Measurements from ENCODE around the gene MRPS23.

Gene MRPS23

DNA sequence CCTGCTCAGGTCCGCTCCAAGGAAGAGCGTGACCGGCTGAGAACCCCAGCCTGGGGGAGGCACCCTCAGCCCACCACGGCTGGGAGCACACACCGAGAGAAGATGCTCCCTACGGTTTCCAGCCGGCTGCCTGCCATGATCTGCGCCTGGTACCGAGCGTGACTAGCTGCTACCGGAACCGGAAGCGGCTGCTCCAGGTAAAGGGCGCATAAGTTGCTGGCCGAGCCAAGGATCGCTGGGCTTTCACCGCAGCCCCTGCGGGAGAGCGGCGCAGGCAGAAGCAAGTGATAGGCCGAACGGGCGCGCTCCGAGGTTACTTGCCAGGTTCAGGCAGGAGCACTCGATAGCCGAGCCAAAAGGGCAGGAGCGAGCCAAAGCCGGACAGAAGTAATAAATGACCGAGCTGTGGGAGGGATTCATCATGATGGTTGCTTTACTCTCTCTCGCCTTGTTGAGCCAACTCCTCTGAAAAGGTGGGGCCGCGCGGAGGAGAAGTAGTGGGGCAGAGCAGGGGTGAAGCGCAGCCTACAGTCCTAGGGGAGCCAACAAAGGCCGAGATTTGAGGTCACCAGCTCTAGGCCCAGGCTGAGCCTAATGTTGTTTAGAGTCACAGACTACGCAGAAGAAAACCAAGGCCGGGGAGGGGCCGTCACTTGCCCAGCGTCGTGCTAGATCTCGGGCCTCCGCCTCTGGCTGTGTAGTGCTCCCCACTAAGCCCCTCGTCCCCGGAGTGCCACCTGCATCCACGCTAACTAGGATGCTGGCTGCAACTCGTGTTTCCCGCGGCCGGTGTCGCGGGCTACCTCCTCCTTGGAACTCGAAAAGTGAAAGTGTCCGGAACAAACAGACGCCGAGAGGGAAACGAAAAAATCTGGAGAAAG, at the start of gene MRPS23:
MRPS23 (minus strand) TSS at position 171 of the 881 bp plus-strand sequence; CDS start at position 137, 34 bp downstream.
- DNase-seq (ENCODE audit: low spot score) = peak; percentile 99

DNA sequence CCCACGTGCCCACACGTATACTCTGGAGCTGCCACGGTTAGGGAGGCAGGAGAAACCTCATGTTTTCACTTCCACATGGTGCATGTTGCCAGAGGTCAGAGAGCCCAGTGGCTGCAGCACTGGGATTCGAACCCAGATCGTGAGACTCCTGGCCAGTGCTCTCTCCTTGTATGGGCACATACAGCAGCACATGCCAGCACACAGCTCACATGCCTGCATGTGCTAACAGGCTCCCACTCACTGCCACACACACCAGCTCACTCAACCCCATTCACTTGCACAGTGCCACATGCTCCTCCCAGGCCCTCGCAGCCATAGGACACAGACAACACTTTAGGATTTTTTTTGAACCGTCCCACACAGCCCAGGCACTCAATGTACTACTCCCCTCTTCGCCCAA, 49.5 kb upstream of the MRPS23 start:
- no peak for DNase-seq (ENCODE audit: low spot score)

DNA sequence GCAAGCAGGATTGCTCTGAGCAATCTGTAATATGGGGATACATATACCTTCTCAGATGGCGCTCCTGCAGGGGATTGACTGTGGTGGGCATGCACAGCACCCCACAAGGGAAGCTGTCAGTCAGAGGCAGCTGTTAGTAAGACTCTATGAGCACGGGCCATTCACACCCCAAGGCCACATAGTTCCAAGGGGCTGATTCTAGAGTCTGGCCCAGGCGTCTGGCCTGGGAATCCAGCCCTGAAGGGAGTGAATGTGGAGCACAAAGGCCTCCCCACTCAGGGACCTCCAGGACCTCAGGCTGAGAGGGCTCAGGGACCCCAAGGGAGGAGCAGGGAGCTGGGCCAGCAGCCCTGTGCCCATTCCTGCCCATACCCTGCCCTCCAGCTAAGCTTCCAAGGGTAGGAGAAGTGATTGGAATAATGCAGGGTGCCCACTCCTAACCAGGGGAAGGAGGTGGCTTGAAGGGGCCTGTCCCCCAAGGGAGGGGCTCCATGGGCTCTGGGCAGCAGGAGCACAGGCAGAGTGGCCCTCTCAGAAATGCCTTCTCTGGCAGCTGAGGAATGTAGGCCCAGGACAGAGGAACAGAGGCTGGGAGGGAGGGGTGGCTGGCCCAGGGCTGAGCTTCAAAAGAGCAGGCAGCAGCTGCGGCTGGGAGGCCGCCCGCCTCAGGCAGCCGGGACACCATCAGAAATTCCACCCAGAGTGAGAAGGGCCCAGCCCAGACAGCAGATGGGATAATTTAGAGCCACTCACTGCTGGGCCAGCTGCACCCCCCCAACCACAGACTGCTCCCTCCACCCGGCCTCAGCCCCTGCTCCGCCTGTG, 48.9 kb upstream of the MRPS23 start:
- peak; percentile 59 for DNase-seq (ENCODE audit: low spot score)

DNA sequence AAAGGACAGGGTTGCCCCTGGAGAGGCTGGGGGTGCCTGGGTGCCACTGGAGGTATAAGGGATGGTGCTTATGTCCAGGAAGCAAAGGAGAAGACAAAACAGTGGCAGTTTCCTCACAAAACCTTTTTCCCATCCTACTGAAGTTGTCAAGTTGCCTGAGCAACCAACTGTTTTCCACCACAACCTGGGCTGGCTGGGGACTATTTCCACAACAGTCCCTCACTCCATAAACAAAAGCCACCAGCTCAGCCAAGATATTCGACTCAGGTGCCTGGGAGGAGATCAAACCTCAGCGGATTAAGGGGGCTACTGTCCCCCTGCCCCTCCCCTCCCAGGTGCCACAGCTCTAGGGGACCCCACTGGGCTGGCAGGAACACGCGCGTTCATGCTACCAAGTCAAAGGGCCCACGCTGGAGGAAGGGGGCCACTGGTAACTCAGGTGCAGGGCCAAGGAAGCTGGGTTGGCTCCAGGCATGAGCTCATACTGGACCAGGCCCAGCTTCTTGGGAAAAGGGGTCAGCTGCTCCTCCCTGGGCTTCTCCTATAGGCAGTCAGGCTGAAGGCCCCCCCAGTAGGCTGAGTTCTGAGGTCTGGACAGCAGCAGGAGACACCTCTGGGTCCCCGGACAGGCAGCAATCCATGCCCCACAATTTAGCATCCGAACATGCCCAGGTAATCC, 45.7 kb upstream of the MRPS23 start:
- DNase-seq (ENCODE audit: low spot score) = peak; percentile 30

DNA sequence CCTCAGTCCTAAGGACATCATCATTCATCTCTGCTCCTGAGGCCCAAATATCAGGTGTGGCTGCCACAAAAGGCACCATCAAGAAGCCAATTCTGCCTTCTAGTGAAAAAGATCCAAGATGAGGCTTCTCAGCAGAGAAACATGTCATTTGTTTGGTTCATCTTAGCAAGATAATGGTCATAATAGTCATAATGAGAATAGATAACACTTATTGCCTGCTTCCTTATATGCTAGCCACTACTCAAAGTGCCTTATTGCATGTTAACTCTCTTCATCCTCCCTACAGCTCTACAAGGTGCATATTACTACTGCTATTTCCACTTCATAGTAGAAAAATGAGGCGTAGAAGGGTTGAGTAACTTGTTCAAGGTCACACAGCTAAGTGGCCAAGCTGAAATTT, 45.0 kb upstream of the MRPS23 start:
- DNase-seq (ENCODE audit: low spot score) = no peak

DNA sequence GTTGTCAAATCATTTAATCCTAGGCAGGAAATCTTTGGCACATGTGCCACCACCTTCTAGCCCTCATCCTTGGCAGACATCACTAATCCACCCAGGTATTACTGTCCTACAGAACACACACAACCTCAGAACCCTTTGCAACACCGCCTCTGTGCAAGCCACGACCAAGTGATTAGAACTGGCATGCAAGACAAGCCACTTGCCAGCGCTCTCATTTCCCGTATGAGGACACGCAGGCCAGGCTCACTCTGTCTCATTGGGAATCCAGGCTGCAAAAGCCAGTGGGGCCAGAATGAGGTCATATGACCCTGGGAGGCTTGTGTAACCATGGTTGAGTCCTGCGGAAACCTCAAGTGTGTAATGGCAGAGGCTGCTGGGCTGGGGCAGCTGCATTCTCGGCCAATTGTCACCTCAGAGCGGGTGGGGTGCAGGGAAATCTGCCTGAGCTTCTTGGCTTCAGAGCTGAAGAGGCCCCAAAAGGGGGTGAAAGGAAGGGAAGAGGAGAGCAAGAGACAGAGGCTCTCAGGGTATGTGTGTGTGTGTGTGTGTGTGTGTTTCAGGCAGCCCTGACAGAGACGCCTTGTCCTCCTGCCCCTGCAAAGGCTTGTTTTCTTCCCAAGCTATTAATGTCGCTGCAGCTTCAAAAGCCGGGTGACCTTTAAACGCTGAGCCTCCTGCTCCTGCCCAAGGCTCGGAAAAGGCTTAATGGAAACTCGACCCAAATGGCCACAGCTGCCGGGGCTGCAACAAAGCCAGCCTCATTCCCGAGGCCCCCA, 43.2 kb upstream of the MRPS23 start:
- peak; percentile 98 for DNase-seq (ENCODE audit: low spot score)

DNA sequence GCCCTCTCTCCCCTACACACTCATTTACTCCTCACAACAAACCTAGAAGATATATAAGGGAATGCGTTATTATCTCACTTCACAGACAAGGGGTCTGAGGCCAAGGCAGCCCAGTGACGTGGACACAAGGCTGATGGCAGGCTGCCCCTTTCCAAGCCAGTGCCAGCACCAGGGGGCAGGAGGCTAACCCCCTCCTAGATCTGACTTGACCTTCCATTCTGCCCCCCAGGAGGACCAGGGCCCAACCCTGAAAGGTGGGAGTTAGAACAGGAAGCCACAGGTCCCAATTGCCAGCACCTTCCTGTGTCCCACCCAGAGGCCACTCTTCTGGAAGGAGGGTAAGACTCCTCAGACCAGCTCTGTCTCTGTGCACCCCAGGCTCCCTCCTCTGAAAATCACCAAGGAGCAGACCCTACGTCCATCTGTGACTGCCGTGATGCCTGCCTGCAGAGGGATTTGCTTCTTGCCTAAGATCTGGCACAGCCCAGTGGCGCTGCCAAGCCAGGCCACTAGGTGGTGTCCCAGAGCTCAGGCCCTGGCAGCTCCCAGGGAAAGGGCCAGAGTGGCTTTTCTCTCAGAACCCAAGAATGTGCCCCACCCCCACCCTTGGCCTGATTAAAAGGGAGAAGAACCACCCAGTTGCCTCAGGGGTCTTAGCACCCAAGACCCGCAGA, 42.4 kb upstream of the MRPS23 start:
- DNase-seq (ENCODE audit: low spot score) = peak; percentile 89

DNA sequence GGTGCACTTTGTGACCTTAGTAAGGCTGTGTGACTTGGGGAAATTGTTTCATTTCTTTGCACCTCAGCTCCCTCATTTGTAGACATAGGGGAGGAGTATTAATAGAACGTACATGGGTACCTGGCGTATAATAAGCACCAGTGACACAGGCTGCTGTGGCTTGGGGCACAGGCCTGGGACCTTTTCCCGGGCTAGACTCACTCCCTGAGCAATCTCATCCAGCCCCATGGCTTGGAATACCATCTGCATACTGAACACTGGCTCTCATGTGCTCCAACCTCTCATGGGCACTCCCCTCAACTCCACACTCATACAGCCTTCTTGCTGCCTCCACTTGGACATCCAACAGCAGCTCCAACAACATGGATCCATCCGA, 41.0 kb upstream of the MRPS23 start:
- DNase-seq (ENCODE audit: low spot score) = no peak

DNA sequence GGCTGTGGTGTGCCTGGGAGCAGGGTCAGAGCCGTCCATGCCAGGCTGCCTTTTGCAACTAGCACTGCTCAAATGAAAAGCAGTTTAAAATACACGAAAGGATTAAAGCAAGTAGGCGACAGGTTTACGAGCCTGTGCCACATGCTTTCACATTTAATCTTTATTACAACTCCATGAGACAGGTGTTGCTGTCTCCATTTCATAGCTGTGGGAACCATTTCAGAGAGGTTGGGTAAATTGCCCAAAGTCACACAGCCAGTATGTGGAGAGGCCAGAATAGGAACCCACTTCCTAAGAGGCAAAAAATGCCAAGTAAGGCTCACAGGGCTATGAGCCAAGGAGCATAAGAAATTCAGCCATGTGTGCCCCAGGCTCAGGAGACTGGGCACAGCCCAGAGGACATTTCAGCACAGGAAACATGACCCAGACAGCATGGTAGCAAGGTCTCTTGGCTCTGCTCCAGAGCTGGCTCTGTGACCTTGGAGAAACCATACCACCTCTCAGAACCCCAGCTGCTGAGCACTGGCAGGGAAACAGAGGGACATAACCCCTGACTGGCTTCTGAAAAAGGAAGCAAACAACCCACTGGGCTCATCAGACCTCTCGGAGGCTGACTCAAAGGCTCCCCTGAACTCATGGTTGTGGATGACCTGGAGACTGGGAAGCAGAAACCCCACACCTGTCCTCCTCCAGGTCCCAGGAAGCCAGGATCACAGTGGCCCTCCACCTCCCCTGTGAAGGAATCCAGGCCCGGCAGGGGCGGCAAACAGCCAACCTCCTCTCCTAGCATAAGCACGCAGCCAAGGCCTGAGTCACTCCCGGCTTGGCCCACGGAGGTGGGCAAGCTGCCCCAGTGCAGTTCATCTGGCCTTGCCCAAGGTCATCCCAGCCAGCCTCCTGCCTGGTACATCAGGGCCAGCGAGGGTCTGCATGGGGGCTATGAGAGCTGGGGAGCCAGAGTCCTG, 40.3 kb upstream of the MRPS23 start:
- DNase-seq (ENCODE audit: low spot score) = peak; percentile 94

DNA sequence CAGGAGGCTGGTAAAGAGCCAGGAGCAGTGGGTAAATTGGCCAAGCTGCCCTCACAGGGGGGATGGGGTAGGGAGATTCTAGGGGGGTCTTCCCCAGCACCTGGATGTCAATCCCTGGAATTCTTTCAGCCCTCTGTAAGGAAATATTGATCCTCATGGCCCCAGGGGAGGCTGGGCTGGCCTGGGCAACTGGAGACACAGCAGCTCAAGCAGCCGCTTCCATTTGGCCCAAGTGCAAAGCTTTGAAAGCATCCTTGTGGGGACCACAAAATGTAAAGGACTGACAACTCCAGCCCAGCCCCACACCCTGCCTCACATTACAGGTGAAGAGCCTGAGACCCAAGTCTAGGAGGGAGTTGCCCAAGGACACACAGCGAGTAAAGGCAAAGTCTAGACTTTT, 39.4 kb upstream of the MRPS23 start:
- no peak for DNase-seq (ENCODE audit: low spot score)

DNA sequence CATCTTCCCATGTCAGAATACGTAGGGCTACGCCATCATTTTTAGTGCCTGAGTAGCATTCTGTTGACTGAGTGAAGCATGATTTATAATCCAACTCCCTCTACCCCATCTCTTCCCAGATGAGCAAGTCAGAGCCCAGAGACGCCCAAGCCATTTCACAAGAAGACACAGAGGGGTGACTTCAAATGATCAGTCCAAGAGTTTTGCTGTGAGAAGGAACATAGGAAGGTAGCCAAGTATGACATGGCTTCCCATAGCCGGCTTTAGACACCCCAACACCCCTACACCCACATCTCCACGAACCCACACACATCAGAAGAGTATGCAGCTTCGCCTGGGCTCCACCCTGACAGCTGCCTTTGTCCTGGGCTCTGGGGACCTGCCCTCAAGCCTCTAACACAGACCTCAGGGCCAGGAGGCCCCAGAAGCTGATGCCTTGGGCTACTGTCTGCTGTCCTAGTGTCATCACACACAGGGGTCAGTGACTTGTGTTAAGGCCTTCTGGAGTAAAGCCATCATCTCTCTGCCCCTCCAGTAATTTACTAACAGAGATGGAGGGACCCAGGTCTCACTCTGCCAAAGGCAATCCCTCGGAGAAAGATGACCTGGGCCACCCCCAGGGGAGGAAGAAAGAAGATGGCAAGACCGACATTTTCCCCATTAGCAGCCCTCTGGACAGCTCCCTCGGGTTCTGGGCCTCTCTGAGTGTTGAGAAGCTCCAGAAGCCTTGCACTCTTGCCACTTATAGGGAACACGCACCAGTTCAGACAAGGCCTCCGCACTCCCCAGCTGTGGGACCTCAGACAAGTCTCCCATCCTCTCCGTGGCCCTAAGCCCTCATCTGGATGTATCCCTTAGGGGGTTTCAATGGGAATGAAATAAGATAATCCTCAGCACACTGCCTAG, 38.7 kb upstream of the MRPS23 start:
- DNase-seq (ENCODE audit: low spot score) = no peak

DNA sequence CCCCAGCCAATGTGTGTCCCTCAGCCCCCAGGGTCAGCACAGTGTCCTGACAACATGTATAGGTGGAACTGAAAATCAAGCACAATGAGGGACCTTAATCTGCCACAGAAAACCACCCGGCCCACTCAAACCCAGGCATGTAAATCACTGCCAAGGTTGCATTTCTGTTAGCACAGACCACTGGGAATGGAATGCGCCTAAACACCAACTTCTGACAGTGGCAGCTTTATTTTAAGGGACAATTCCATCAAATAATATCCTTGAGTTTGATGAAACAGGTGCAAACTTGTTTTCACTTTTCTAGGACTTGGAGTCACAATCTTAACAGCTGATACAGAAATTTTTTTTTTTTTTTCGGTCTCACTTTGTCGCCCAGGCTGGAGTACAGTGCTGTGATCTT, 37.3 kb upstream of the MRPS23 start:
- no peak for DNase-seq (ENCODE audit: low spot score)

DNA sequence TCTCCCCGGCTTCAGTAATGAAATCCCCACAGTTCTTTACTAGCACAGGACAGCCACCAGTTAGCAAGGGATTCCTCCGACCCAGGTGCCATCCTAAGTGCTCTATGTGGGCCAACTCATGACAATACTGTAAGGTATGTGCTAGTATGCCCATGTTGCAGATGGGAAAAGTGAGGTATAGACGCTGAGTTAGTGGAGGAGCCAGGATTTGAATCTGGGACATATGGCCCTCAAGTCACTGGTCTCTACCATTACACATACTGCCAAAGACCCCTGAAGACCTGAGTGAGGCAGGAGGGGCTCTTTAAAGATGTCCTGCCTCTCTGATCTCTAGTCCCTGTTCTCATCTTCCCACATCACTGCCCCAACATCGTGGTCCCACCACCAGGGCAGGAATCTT, 36.2 kb upstream of the MRPS23 start:
- no peak for DNase-seq (ENCODE audit: low spot score)

DNA sequence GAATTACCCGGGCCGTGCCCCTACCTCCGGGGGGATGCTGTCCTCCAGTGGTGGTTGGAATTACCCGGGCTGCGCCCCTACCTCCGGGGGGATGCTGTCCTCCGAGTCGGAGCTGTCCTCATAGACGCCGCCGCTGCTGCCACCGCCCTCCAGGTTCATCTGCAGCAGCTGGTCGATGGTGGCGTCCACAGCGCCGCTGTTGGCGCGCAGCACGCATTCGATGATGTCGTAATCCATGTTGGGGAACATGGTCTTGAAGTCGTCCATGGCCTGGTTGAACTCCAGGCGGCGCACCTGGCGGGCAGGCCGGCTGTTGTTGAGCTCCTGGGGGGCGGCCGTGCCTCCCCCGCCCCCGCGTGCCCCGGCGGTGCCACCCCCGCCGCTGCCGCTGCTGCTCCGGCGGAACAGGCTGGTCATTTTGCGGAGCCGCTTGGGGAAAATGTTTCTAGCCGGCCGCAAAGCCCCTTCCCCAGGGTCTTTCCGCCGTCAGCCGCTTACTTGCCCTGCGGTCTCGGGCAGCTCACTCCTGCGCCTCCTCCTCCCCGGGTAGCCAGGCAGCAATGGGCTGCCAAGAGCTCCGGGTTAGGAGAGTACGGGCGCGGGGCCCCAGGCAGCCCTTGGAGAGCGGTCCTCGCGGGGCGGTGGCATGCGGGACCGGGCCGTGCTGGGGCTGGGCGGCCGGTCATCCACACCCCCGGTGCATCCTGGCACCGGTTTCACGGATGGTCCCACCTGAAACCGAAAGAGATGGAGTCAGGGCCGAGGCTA, 35.5 kb upstream of the MRPS23 start:
- DNase-seq (ENCODE audit: low spot score) = no peak

DNA sequence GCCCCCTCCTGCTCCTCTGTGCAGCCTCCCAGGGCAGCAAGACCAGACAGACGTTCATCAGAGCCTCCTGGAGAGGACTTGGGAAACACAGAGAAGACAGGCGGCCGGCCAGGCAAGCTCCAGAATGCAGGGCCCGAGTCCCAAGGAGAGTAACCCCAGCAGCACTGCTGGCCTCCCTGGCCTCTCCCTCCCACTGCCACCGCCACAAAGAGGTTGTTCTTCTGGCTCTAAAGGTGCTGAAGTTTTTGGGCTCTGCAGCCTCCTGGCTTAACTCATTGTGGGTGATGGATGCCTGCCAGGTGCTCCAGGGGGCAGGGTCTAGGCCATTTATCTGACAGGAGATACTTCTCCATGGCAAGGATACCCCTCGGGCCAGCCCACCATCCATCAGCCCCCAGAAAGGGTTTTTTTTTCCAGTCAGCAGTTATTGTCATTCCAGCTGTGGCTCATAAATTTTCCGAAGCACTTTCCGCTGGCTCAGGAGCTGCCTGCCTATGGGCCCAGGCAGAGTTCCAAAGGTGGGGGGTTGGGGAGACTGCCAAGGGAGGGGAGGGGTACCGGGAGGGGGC, 32.0 kb upstream of the MRPS23 start:
- no peak for DNase-seq (ENCODE audit: low spot score)

DNA sequence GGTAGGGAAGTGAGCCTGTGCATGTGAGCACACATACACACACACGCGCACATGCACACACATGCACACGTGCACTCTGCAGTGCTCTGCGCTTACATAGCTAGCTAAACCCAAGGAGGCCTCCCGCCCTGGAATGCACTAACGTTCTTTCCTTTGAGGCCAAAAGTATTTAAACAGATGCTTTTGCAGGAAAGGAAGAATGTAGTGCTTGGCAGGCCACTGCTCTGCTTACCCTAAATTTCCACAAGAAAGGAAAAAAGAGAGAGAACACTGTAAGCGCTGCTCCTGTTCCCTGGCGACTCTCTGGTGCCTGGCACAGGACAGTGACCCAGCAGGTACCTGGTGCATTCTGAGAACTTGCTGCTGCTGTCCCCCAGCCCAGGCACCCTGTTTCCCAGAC, 31.3 kb upstream of the MRPS23 start:
- DNase-seq (ENCODE audit: low spot score) = no peak

DNA sequence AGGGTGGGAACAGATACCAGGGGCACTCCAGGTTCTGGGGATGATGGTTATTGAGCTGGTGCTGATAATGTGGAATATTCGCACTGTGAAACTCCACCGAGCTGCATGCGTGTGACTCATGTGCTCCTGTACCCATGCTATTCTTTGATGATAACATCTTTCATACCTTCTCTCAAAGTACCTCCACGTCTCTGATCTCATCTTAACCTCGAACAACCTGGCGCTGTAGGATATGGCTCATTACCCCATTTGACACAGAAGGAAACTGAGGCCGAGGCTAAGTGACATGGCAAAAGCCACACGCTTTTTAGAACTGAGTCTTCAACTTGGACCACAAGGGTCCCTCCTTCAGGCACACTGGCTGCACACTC, 30.2 kb upstream of the MRPS23 start:
- DNase-seq (ENCODE audit: low spot score) = peak; percentile 50
